ENCODE results near the gene DHRS12. TPM values are rescaled to one million over a fixed set of nuclear protein-coding genes. Genes with fewer than 3 reads are reported as not detected.

The DHRS12 gene
- total RNA-seq, 1 experiment from 2014 or later, result 6.8 TPM

GRCh38 chr13:51814825-51815650, 11.1 kb upstream of the DHRS12 start:
- TF ChIP-seq, protein P1, sequence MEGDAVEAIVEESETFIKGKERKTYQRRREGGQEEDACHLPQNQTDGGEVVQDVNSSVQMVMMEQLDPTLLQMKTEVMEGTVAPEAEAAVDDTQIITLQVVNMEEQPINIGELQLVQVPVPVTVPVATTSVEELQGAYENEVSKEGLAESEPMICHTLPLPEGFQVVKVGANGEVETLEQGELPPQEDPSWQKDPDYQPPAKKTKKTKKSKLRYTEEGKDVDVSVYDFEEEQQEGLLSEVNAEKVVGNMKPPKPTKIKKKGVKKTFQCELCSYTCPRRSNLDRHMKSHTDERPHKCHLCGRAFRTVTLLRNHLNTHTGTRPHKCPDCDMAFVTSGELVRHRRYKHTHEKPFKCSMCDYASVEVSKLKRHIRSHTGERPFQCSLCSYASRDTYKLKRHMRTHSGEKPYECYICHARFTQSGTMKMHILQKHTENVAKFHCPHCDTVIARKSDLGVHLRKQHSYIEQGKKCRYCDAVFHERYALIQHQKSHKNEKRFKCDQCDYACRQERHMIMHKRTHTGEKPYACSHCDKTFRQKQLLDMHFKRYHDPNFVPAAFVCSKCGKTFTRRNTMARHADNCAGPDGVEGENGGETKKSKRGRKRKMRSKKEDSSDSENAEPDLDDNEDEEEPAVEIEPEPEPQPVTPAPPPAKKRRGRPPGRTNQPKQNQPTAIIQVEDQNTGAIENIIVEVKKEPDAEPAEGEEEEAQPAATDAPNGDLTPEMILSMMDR (IDR thresholded peaks at IDR 0.05; ENCODE audit: unreplicated experiment), result peak; percentile 80
- peaks cover 15% of the 10 kb centered on the region for H3K4me1 Mint-ChIP-seq (ENCODE audit: insufficient read depth, unreplicated experiment)
- intact Hi-C loops (cut with micrococcal nuclease), result loop anchor here (1.0 to 2.0 kb wide), 3 partner anchors 18 to 312 kb away; no protein-coding TSS in a partner anchor
- H3K27me3 Mint-ChIP-seq (ENCODE audit: insufficient read depth, unreplicated experiment), result peaks cover 37% of the 10 kb centered on the region
- peak; percentile 82 for DNase-seq (ENCODE audit: unreplicated experiment)
- peak overlapping the region; percentile 39 for H3K4me3 Mint-ChIP-seq (ENCODE audit: unreplicated experiment)
- POLR2A ChIA-PET, result interaction anchor here (0.7 to 1.8 kb wide), 4 partner anchors 12 to 1818 kb away, joined by 3 to 6 read pairs (median 4); no protein-coding TSS in a partner anchor
- H3K27ac Mint-ChIP-seq (ENCODE audit: low read depth, unreplicated experiment), result no peak overlapping the region
- CTCF ChIA-PET, result interaction anchor here (0.6 to 4.6 kb wide), 59 partner anchors 8 to 691 kb away, joined by 3 to 69 read pairs (median 4); partner anchors contain the start of genes CCDC70, NEK5 and TMEM272
- H3K9me3 Mint-ChIP-seq (ENCODE audit: unreplicated experiment), result no peaks in the 10 kb centered on the region
- BruUV-seq (replicated peaks), result no TSS peak
- H3K36me3 Mint-ChIP-seq (ENCODE audit: insufficient read depth, unreplicated experiment), result no peaks in the 10 kb centered on the region

- Mint-ChIP-seq H3K36me3 (ENCODE audit: insufficient read depth, unreplicated experiment) (no peaks in the 10 kb centered on the region), H3K27me3 (ENCODE audit: insufficient read depth, unreplicated experiment) (peaks cover 29% of the 10 kb centered on the region), H3K9me3 (ENCODE audit: unreplicated experiment) (no peaks in the 10 kb centered on the region), H3K4me3 (ENCODE audit: unreplicated experiment) (no peak overlapping the region), H3K27ac (ENCODE audit: low read depth, unreplicated experiment) (no peak overlapping the region), H3K4me1 (ENCODE audit: insufficient read depth, unreplicated experiment) (peaks cover 15% of the 10 kb centered on the region)
- TF ChIP-seq, protein P1 (IDR thresholded peaks at IDR 0.05; ENCODE audit: unreplicated experiment), result no peak
- DNase-seq (ENCODE audit: unreplicated experiment), result no peak
- intact Hi-C loops (cut with micrococcal nuclease), result loop anchor here (2.0 kb wide), 1 partner anchor 19 kb away; no protein-coding TSS in a partner anchor
- CTCF ChIA-PET, result interaction anchor here (0.6 to 4.6 kb wide), 25 partner anchors 9 to 690 kb away, joined by 3 to 69 read pairs (median 4); partner anchors contain the start of genes CCDC70 and NEK5
- POLR2A ChIA-PET, result no interaction called here
- no TSS peak for BruUV-seq (replicated peaks)
These were observed 10.1 kb upstream of the DHRS12 start for GRCh38 chr13:51814071-51814470.

- Mint-ChIP-seq H3K9me3 (ENCODE audit: unreplicated experiment) (no peaks in the 10 kb centered on the region), H3K27me3 (ENCODE audit: insufficient read depth, unreplicated experiment) (peaks cover 9% of the 10 kb centered on the region), H3K36me3 (ENCODE audit: insufficient read depth, unreplicated experiment) (no peaks in the 10 kb centered on the region), H3K4me3 (ENCODE audit: unreplicated experiment) (no peak overlapping the region), H3K4me1 (ENCODE audit: insufficient read depth, unreplicated experiment) (peaks cover 6% of the 10 kb centered on the region), H3K27ac (ENCODE audit: low read depth, unreplicated experiment) (no peak overlapping the region)
- CTCF ChIA-PET, result interaction anchor here (1.1 to 1.3 kb wide), 2 partner anchors 84 to 312 kb away, joined by 3 to 4 read pairs; no protein-coding TSS in a partner anchor
- POLR2A ChIA-PET, result interaction anchor here (0.6 to 1.0 kb wide), 3 partner anchors 10 to 428 kb away, joined by 3 read pairs; no protein-coding TSS in a partner anchor
- BruUV-seq (replicated peaks), result no TSS peak
- intact Hi-C loops (cut with micrococcal nuclease), result no loop called here
- TF ChIP-seq, protein P1 (IDR thresholded peaks at IDR 0.05; ENCODE audit: unreplicated experiment), result no peak
- no peak for DNase-seq (ENCODE audit: unreplicated experiment)
These were observed 8.0 kb upstream of the DHRS12 start for GRCh38 chr13:51811920-51812451.

DNA sequence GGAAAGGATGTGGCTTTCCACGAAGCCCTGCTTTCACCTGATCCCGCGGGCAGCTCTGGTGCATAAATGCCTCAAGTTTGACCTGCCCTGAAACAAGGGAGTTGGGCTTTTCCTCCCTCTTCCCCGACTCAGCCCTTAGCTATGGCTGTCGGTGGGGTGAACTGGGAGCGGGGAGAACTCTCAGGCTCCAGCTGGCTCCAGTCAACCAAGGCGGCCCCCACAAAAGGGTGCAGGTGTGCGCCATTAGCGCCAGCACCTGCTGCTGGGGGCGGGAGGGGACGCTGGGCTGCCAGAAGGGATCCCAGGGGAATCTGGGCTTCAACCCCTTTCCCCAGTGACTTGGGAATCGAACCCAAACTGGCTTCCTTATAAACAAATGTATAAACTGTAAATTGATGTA, 7.1 kb upstream of the DHRS12 start:
- Mint-ChIP-seq H3K9me3 (ENCODE audit: unreplicated experiment) (no peaks in the 10 kb centered on the region), H3K27me3 (ENCODE audit: insufficient read depth, unreplicated experiment) (no peaks in the 10 kb centered on the region), H3K27ac (ENCODE audit: low read depth, unreplicated experiment) (no peak overlapping the region), H3K4me1 (ENCODE audit: insufficient read depth, unreplicated experiment) (peaks cover 5% of the 10 kb centered on the region), H3K4me3 (ENCODE audit: unreplicated experiment) (no peak overlapping the region), H3K36me3 (ENCODE audit: insufficient read depth, unreplicated experiment) (no peaks in the 10 kb centered on the region)
- CTCF ChIA-PET, result interaction anchor here (0.6 kb wide), 1 partner anchor 293 kb away, joined by 4 read pairs; no protein-coding TSS in a partner anchor
- no TSS peak for BruUV-seq (replicated peaks)
- POLR2A ChIA-PET, result interaction anchor here (0.7 kb wide), 1 partner anchor 79 kb away, joined by 3 read pairs; no protein-coding TSS in a partner anchor
- intact Hi-C loops (cut with micrococcal nuclease), result no loop called here
- TF ChIP-seq, protein P1 (IDR thresholded peaks at IDR 0.05; ENCODE audit: unreplicated experiment), result no peak
- no peak for DNase-seq (ENCODE audit: unreplicated experiment)

All from MCF 10A (cell line).